Glutamatergic neuron (in vitro differentiated cells): ENCODE data around the gene BABAM2. TPM values are rescaled to one million over a fixed set of nuclear protein-coding genes. Genes with fewer than 3 reads are reported as not detected.

Source experiments
- DNase-seq: peaks from one replicate; pipeline ENCODE4 v3.0.0; 2022
- H3K27ac Mint-ChIP-seq: one replicate; pipeline ENCODE4 v1.8.0; 2020; ENCODE audit warnings: mild to moderate bottlenecking, mixed read lengths, inconsistent platforms; ENCODE audit not compliant: unreplicated experiment
- H3K27me3 Mint-ChIP-seq: one replicate; pipeline ENCODE4 v1.8.0; 2020; ENCODE audit warnings: mild to moderate bottlenecking, moderate library complexity, mixed read lengths, inconsistent platforms; ENCODE audit not compliant: unreplicated experiment
- H3K36me3 Mint-ChIP-seq: one replicate; pipeline ENCODE4 v1.8.0; 2020; ENCODE audit warnings: mild to moderate bottlenecking, mixed read lengths, inconsistent platforms; ENCODE audit not compliant: unreplicated experiment
- H3K4me1 Mint-ChIP-seq: one replicate; pipeline ENCODE4 v1.8.0; 2020; ENCODE audit warnings: mild to moderate bottlenecking, low read depth, mixed read lengths, inconsistent platforms; ENCODE audit not compliant: unreplicated experiment
- H3K4me3 Mint-ChIP-seq: one replicate; pipeline ENCODE4 v1.8.0; 2020; ENCODE audit warnings: mild to moderate bottlenecking, mixed read lengths, inconsistent platforms; ENCODE audit not compliant: unreplicated experiment
- H3K9me3 Mint-ChIP-seq: one replicate; pipeline ENCODE4 v1.8.0; 2020; ENCODE audit warnings: mild to moderate bottlenecking, moderate library complexity, mixed read lengths, inconsistent platforms; ENCODE audit not compliant: unreplicated experiment
- total RNA-seq: library from RNA; stranded (reverse); fragmentation: NEBNext Ultra II Directional; extraction: Animal tissue kit (Norgen Biotek cat#: 25700); gene quantifications from one replicate; pipeline ENCODE4 v1.2.1, GENCODE V29; 2021; ENCODE audit not compliant: unreplicated experiment
- TF ChIP-seq, protein P1 (sequence below): fragments of 200-600 bp; sonication (generic); IDR thresholded peaks from one replicate; pipeline ENCODE4 v1.5.0; 2021; ENCODE audit not compliant: partially characterized antibody, unreplicated experiment

The BABAM2 gene
- total RNA-seq, 1 donor from 2014 or later = 29.9 TPM

DNA sequence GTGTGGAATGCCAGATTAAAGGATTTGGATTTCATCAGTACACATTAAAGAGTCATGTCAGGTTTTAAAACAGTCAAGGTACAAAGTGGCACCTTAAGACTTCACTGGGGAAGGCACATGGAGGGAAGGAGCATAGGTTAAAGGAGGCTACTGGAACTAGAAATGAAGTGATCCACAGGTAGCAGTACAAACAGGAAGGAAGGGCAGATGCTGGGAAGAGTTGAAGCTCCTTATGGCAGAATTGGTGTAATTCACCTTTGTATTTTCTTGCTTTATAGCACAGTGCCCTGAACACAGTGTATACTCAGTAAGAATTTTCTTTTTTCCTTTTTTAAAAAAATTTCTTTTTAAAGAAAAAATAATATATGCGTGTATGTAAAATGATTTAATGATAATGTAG is 177.1 kb downstream of the BABAM2 start:
- H3K9me3 Mint-ChIP-seq = no peaks in the 10 kb centered on the region
- no peaks in the 10 kb centered on the region for H3K36me3 Mint-ChIP-seq
- H3K4me3 Mint-ChIP-seq = no peak overlapping the region
- H3K4me1 Mint-ChIP-seq = no peaks in the 10 kb centered on the region
- no peak for DNase-seq
- TF ChIP-seq, protein P1, sequence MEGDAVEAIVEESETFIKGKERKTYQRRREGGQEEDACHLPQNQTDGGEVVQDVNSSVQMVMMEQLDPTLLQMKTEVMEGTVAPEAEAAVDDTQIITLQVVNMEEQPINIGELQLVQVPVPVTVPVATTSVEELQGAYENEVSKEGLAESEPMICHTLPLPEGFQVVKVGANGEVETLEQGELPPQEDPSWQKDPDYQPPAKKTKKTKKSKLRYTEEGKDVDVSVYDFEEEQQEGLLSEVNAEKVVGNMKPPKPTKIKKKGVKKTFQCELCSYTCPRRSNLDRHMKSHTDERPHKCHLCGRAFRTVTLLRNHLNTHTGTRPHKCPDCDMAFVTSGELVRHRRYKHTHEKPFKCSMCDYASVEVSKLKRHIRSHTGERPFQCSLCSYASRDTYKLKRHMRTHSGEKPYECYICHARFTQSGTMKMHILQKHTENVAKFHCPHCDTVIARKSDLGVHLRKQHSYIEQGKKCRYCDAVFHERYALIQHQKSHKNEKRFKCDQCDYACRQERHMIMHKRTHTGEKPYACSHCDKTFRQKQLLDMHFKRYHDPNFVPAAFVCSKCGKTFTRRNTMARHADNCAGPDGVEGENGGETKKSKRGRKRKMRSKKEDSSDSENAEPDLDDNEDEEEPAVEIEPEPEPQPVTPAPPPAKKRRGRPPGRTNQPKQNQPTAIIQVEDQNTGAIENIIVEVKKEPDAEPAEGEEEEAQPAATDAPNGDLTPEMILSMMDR = no peak
- no peaks in the 10 kb centered on the region for H3K27me3 Mint-ChIP-seq
- no peak overlapping the region for H3K27ac Mint-ChIP-seq

DNA sequence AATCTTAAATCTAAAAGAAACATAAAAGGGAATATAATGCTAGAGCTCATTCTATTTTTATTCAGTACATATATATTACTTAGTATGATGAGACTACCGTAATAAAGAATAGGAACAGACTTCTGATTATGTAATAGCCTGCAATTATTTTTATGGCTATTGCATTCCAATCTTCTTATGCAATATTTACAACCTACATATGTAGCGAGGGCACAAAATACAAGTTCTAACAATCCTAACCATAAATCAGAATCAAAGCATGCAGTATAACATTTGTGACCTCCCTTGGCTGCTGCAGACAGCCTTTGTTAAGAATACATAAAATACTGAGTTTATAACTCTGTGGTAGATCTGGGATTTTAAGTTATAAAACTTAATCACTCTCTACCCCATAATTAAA is 177.6 kb downstream of the BABAM2 start:
- DNase-seq = no peak
- Mint-ChIP-seq H3K4me1 (no peaks in the 10 kb centered on the region), H3K4me3 (no peak overlapping the region), H3K9me3 (no peaks in the 10 kb centered on the region), H3K27ac (no peak overlapping the region), H3K27me3 (no peaks in the 10 kb centered on the region), H3K36me3 (no peaks in the 10 kb centered on the region)
- TF ChIP-seq, protein P1 = no peak

DNA sequence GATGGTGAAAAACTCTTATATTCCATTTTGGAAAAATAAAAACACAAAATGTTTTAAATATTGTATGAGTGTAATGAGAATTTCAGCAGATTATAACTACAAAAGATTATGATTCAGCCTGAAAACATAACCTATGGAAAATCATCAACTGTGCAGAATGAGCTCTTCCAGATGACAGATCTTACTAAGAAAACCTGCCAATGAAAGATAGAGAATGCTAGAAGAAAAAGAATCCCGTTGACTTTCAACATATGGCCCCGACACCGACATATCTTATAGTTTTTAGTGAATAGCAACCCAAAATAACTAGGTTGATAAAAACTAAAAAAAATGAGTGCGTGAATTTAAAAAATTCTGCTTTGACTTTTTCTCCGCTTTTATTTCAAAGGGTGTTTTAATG is 178.0 kb downstream of the BABAM2 start:
- Mint-ChIP-seq H3K27ac (no peak overlapping the region), H3K4me3 (no peak overlapping the region), H3K9me3 (no peaks in the 10 kb centered on the region), H3K36me3 (no peaks in the 10 kb centered on the region), H3K4me1 (no peaks in the 10 kb centered on the region), H3K27me3 (no peaks in the 10 kb centered on the region)
- no peak for DNase-seq
- TF ChIP-seq, protein P1 = no peak

DNA sequence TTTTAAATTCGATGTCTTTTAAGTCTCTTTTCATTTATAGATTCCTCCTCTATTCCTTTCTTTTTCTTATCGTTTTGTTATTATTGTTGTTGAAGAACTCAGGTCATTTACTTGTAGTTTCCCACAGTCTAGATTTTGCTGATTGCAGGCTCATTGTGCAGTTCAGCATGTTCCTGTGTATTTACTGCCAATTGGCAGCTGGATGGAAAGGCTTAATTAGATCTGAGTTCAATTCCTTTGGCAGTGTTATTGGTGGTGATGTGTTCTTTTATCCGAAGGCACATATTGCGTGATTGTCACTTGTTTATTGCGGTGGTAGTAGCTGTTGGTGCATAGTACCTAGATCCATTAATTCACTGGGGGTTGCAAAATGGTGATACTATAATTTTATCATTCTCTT is 180.7 kb downstream of the BABAM2 start:
- H3K4me3 Mint-ChIP-seq = no peak overlapping the region
- no peaks in the 10 kb centered on the region for H3K36me3 Mint-ChIP-seq
- H3K27me3 Mint-ChIP-seq = no peaks in the 10 kb centered on the region
- no peaks in the 10 kb centered on the region for H3K9me3 Mint-ChIP-seq
- TF ChIP-seq, protein P1 = no peak
- DNase-seq = no peak
- H3K27ac Mint-ChIP-seq = no peak overlapping the region
- no peaks in the 10 kb centered on the region for H3K4me1 Mint-ChIP-seq

DNA sequence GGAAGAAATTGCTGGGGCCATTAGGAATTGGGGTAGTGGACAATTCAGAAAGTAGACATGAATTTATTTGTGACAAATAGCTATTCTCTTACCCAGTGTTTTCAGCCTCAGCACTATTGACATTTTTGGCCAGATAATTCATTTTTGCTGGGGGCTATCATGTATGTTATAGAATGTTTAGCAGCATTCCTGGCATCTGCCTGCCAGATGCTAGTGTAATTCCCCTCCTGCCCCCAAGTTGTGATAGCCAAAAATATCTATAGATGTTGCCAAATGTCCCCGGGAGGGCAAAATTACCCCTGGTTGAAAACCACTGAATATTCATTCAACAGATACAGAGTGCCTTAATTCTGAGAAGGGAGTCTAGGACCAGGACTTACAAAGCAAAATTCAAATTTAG is 183.6 kb downstream of the BABAM2 start:
- no peaks in the 10 kb centered on the region for H3K36me3 Mint-ChIP-seq
- no peaks in the 10 kb centered on the region for H3K27me3 Mint-ChIP-seq
- H3K9me3 Mint-ChIP-seq = no peaks in the 10 kb centered on the region
- DNase-seq = no peak
- no peaks in the 10 kb centered on the region for H3K4me1 Mint-ChIP-seq
- H3K4me3 Mint-ChIP-seq = no peak overlapping the region
- TF ChIP-seq, protein P1 = no peak
- no peak overlapping the region for H3K27ac Mint-ChIP-seq
